ENCODE results near the gene NEO1.

GRCh38 chr15:73005446-73005845 lies 46.8 kb upstream of the NEO1 start:
- TF ChIP-seq CTCF (IDR thresholded peaks at IDR 0.05; ENCODE audit: insufficient read depth, low read length, poor library complexity, severe bottlenecking): no peak
- TF ChIP-seq EZH2phosphoT487 (conservative IDR thresholded peaks at IDR 0.05; ENCODE audit: low read length): no peak
